A673 (cell line): ENCODE data around the gene TICAM2. TPM values are rescaled to one million over a fixed set of nuclear protein-coding genes. Genes with fewer than 3 reads are reported as not detected.
"Not testable (repeated sequence)": the region's sequence is repeated elsewhere in the genome, so short reads cannot be mapped to it uniquely, and the experiment has no call there.

Source experiments
- Bru-seq: library from RNA; stranded (reverse); fragments of 400-500 nt; gene quantifications from one replicate; lab custom pipeline; 2021; lab: Mats Ljungman, UMichigan
- BruChase-seq, 2 experiments: library from RNA; stranded (reverse); fragments of 400-500 nt; gene quantifications; one replicate each; lab custom pipeline; 2021; lab: Mats Ljungman, UMichigan
- BruUV-seq: library from RNA; stranded (reverse); fragments of 400-500 nt; replicated peaks from 2 replicates; lab custom pipeline; 2021; lab: Mats Ljungman, UMichigan
- CTCF ChIA-PET: fragments of 300-600 bp; sonication (Branson Sonifier 250); formaldehyde crosslinking; loops from one replicate; lab custom pipeline; 2022; ENCODE audit warnings: antibody characterized with exemption; lab: Charles Lee
- POLR2A ChIA-PET: fragments of 300-600 bp; sonication (Branson Sonifier 250); formaldehyde crosslinking; loops from one replicate; lab custom pipeline; 2022; ENCODE audit warnings: antibody characterized with exemption; ENCODE audit not compliant: low non-redundant PET; lab: Charles Lee
- DNase-seq: peaks from one replicate; pipeline ENCODE4 v3.0.0-alpha.2; 2015; ENCODE audit warnings: low spot score
- H3K27ac ChIP-seq: fragments of 200-600 bp; sonication (generic); 2 replicates; pipeline ENCODE4 v1.5.1; 2016; ENCODE audit warnings: mixed run types, low read depth, mild to moderate bottlenecking, mixed read lengths, antibody characterized with exemption, low read length; ENCODE audit not compliant: poor library complexity, severe bottlenecking
- H3K27me3 ChIP-seq: fragments of 200-600 bp; sonication (generic); replicated peaks from 2 replicates; pipeline ENCODE4 v1.6.1; 2017; ENCODE audit warnings: mixed run types, low read depth, mild to moderate bottlenecking, mixed read lengths, antibody characterized with exemption, low read length; ENCODE audit not compliant: insufficient read depth, poor library complexity
- H3K36me3 ChIP-seq: fragments of 200-600 bp; sonication (generic); 2 replicates; pipeline ENCODE4 v1.6.1; 2016; ENCODE audit warnings: mixed run types, mild to moderate bottlenecking, mixed read lengths, antibody characterized with exemption, low read length; ENCODE audit not compliant: insufficient read depth, poor library complexity, severe bottlenecking
- H3K4me1 ChIP-seq: fragments of 200-600 bp; sonication (generic); 2 replicates; pipeline ENCODE4 v1.6.1; 2017; ENCODE audit warnings: mixed run types, mild to moderate bottlenecking, mixed read lengths, antibody characterized with exemption, low read length; ENCODE audit not compliant: insufficient read depth, poor library complexity, severe bottlenecking
- H3K4me3 ChIP-seq: fragments of 200-600 bp; sonication (generic); 2 replicates; pipeline ENCODE4 v1.5.1; 2016; ENCODE audit warnings: low read depth, mixed run types, mild to moderate bottlenecking, mixed read lengths, low read length; ENCODE audit not compliant: poor library complexity, severe bottlenecking
- H3K9me3 ChIP-seq: fragments of 200-600 bp; sonication (generic); 2 replicates; pipeline ENCODE4 v1.6.1; 2016; ENCODE audit warnings: mixed run types, low read depth, mild to moderate bottlenecking, mixed read lengths, antibody characterized with exemption, low read length; ENCODE audit not compliant: poor library complexity, severe bottlenecking
- EZH2 ChIP-seq: fragments of 200-600 bp; sonication (generic); IDR thresholded peaks from 2 replicates; pipeline ENCODE4 v1.6.1; 2017; ENCODE audit warnings: borderline replicate concordance, low read depth, mild to moderate bottlenecking, mixed read lengths, antibody characterized with exemption, low read length; ENCODE audit not compliant: poor library complexity, severe bottlenecking
- intact Hi-C: fragments of 100-400 bp; cut with micrococcal nuclease; formaldehyde crosslinking; loops from one replicate; pipeline ENCODE4 v1.10.0; 2022; ENCODE audit not compliant: unreplicated experiment
- long read RNA-seq: library from polyadenylated mRNA; stranded (forward); transcript quantifications from one replicate; pipeline ENCODE4 v2.0.0, GENCODE V29; 2022
- total RNA-seq: library from RNA; stranded (reverse); gene quantifications from 2 replicates; pipeline ENCODE4 v1.2.3, GENCODE V29; 2021
- TF ChIP-seq, protein P1 (sequence below): fragments of 300-800, 200-600 bp; sonication (generic); conservative IDR thresholded peaks from 2 replicates; pipeline ENCODE4 v1.5.1; 2017; ENCODE audit warnings: low read depth, mild to moderate bottlenecking, antibody characterized with exemption, low read length, moderate library complexity, mixed read lengths

The TICAM2 gene, protein sequence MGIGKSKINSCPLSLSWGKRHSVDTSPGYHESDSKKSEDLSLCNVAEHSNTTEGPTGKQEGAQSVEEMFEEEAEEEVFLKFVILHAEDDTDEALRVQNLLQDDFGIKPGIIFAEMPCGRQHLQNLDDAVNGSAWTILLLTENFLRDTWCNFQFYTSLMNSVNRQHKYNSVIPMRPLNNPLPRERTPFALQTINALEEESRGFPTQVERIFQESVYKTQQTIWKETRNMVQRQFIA
- total RNA-seq (0.32 and 1.3 TPM in 2 replicates), Bru-seq, nascent RNA (percentile 53 among the genes with signal in this experiment), BruChase-seq, experiment 1, labeled RNA remaining after a 2-hour chase (percentile 64 among the genes with signal in this experiment), BruChase-seq, experiment 2, labeled RNA remaining after a 6-hour chase (percentile 44 among the genes with signal in this experiment)
- long read RNA-seq, partial matches to known transcripts: 0 of 4 reads
- long read RNA-seq, other reads (novel, unspliced or antisense): 1 of 4 reads

DNA sequence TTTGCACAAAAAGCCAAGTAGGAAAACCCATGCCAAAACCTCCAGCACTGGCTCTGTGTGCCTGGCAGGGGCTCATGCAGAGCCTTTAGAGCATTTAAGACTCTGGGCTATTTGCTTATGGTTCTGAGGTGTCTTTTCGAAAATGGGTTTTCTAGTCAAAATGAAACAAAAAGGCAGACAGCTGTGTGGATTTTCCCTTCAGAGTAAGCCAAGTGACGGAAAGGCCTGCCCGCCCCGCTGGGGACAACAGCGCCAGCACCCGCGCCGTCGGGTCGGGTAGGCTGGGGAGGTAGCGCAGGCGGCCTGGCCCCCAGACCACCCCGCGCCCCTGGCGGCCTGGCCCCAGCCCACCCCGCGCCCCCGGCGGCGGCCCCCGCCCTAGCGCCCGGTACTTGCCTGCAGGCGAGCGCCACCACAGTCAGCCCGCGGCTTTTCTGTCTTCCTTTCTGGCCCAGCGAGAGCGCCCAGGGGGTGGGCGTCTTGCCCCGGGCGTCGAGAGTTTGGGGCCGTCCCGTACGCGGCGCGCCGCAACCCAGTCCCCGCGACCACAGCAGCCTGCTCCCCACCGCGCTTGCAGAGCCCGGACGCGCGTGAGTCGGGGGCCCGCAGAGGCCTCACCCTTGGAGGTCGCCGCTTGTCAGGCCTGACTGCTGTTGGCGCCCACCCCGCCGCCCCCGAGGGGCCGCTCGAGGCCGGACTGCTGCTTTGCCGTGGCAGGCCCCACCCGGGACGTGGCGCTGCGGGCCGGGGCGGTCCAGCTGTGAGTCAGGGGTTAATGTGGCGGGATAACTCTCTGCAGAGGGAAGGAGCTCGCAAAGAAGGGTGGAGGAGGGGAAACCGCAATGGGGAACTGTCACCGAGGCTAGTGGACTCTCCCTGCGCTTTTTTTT lies at the start of gene TICAM2:
TICAM2 (minus strand) TSS at position 779 of the 890 bp plus-strand sequence. CDS start 21,223 bp downstream, outside the sequence.
- H3K27me3 ChIP-seq: no peaks in the 10 kb centered on the region
- H3K4me3 ChIP-seq: peak within 1 kb of the TSS; percentile 56
- CTCF ChIA-PET: no interaction called here
- H3K9me3 ChIP-seq: no peaks in the 10 kb centered on the region
- POLR2A ChIA-PET: interaction anchor here (0.7 kb wide), 1 partner anchor 244 kb away, joined by 4 read pairs; no protein-coding TSS in a partner anchor
- intact Hi-C loops: no loop called here
- no peaks in the 10 kb centered on the region for H3K36me3 ChIP-seq
- H3K4me1 ChIP-seq: peaks cover 3% of the 10 kb centered on the region
- BruUV-seq: no TSS peak
- H3K27ac ChIP-seq: peak within 1 kb of the TSS; percentile 68
- DNase-seq: peak; percentile 54
- TF ChIP-seq, protein P1, sequence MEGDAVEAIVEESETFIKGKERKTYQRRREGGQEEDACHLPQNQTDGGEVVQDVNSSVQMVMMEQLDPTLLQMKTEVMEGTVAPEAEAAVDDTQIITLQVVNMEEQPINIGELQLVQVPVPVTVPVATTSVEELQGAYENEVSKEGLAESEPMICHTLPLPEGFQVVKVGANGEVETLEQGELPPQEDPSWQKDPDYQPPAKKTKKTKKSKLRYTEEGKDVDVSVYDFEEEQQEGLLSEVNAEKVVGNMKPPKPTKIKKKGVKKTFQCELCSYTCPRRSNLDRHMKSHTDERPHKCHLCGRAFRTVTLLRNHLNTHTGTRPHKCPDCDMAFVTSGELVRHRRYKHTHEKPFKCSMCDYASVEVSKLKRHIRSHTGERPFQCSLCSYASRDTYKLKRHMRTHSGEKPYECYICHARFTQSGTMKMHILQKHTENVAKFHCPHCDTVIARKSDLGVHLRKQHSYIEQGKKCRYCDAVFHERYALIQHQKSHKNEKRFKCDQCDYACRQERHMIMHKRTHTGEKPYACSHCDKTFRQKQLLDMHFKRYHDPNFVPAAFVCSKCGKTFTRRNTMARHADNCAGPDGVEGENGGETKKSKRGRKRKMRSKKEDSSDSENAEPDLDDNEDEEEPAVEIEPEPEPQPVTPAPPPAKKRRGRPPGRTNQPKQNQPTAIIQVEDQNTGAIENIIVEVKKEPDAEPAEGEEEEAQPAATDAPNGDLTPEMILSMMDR: 0 out of 2 replicates have a peak, but pooled peaks have one; percentile 30
- TF ChIP-seq EZH2: no peak

DNA sequence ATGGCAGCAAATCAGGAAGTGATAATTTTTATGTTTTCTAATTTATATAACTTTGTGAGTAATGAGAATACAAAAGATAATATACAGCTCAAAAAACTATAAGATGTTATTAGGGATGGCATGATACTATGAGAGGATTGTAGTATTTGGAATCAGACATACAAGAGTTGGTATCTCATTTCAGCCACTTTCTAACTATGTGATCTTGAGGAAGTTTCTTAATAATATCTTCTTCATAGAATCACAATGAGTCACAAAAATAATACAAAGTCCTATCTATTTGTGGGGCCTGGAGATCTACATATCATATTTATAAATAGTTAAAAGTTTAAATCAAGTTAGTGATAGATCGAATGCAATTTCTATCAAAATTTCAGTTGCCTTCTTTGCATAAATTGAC lies 47.3 kb upstream of the TICAM2 start:
- ChIA-PET POLR2A (interaction anchor here (0.6 kb wide), 1 partner anchor 8 kb away, joined by 8 read pairs; no protein-coding TSS in a partner anchor), CTCF (no interaction called here)
- no peak overlapping the region for H3K4me3 ChIP-seq
- no peaks in the 10 kb centered on the region for H3K36me3 ChIP-seq
- BruUV-seq: no TSS peak
- TF ChIP-seq, protein P1: no peak
- no peak for TF ChIP-seq EZH2
- H3K27ac ChIP-seq: no peak overlapping the region
- DNase-seq: no peak
- H3K4me1 ChIP-seq: no peaks in the 10 kb centered on the region
- no peaks in the 10 kb centered on the region for H3K9me3 ChIP-seq
- peaks cover 4% of the 10 kb centered on the region for H3K27me3 ChIP-seq
- intact Hi-C loops: no loop called here

GRCh38 chr5:115648056-115648455 lies 45.8 kb upstream of the TICAM2 start:
- H3K4me3 ChIP-seq: no peak overlapping the region
- intact Hi-C loops: no loop called here
- ChIA-PET CTCF (no interaction called here), POLR2A (interaction anchor here (0.6 kb wide), 1 partner anchor 253 kb away, joined by 6 read pairs; no protein-coding TSS in a partner anchor)
- no TSS peak for BruUV-seq
- no peaks in the 10 kb centered on the region for H3K4me1 ChIP-seq
- TF ChIP-seq, protein P1: no peak
- TF ChIP-seq EZH2: no peak
- no peak for DNase-seq
- no peaks in the 10 kb centered on the region for H3K36me3 ChIP-seq
- no peaks in the 10 kb centered on the region for H3K9me3 ChIP-seq
- peaks cover 4% of the 10 kb centered on the region for H3K27me3 ChIP-seq
- no peak overlapping the region for H3K27ac ChIP-seq

DNA sequence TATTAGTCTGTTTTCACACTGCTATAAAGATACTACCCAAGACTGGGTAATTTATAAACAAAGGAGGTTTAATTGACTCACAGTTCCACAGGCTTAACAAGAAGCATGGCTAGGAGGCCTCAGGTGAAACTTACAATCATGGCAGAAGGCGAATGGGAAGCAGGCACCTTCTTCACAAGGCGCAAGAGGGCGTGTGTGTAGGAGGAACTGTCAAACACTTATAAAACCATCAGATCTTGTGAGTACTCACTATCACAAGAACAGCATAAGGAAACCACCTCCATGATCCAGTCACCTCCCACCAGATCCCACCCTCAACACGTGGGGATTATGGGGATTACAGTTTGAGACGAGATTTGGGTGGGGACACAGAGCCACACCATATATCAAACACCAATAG lies 43.1 kb upstream of the TICAM2 start:
- CTCF ChIA-PET, BruUV-seq: not testable (repeated sequence)

More for the DNA sequence above, 43.1 kb upstream of the TICAM2 start:
- POLR2A ChIA-PET, H3K9me3 ChIP-seq, H3K4me1 ChIP-seq, intact Hi-C loops, H3K4me3 ChIP-seq, DNase-seq, H3K27ac ChIP-seq, H3K36me3 ChIP-seq: not testable (repeated sequence)
- H3K27me3 ChIP-seq: peaks cover 11% of the 10 kb centered on the region
